Measurements from ENCODE around the gene SUN5.

Gene SUN5

GRCh38 chr20:33000802-33001466 lies 3.3 kb downstream of the SUN5 start:
- Histone ChIP-seq H3K4me1 (ENCODE audit: control insufficient read depth in 1 of 2, insufficient read depth in 2 of 2, low read length in 2 of 2) (no peaks in the 10 kb centered on the region), H3K9me3 (ENCODE audit: insufficient read depth, low read depth, low read length) (no peaks in the 10 kb centered on the region), H4K91ac (ENCODE audit: low read depth, low read length) (no peak overlapping the region), H3K4ac (ENCODE audit: low read depth, low read length) (no peak overlapping the region), H3K23ac (ENCODE audit: low read length) (no peak overlapping the region), H3K4me2 (ENCODE audit: low read length) (no peak overlapping the region), H2AFZ (ENCODE audit: insufficient read depth, low read length, poor library complexity) (no peak overlapping the region), H3K79me2 (ENCODE audit: control insufficient read depth, insufficient read depth, low read length, poor library complexity) (no peaks in the 10 kb centered on the region), H2BK5ac (ENCODE audit: low read depth, low read length, poor library complexity) (no peak overlapping the region), H2BK12ac (ENCODE audit: low read length) (no peak overlapping the region), H3K79me1 (ENCODE audit: low read length) (no peaks in the 10 kb centered on the region), H3K27ac (ENCODE audit: low read depth, low read length) (no peak overlapping the region), H3K14ac (ENCODE audit: low read length) (no peak overlapping the region), H3K27me3 (ENCODE audit: insufficient read depth, low read length) (no peaks in the 10 kb centered on the region), H3K4me3 (ENCODE audit: low read depth, low read length) (no peak overlapping the region), H4K8ac (ENCODE audit: low read depth, low read length) (no peak overlapping the region), H2BK120ac (ENCODE audit: insufficient read depth, low read length, poor library complexity) (no peak overlapping the region), H3K9ac (ENCODE audit: low read length) (no peak overlapping the region), H4K12ac (ENCODE audit: low read depth, low read length) (no peak overlapping the region), H2AK5ac (ENCODE audit: low read length) (no peak overlapping the region), H3K18ac (ENCODE audit: low read length) (no peak overlapping the region), H3K36me3 (ENCODE audit: control insufficient read depth in 1 of 2, insufficient read depth in 2 of 2, low read length in 2 of 2) (no peaks in the 10 kb centered on the region)
- WGBS (ENCODE audit: extremely low coverage, insufficient coverage, insufficient read length): no CpG with 5 or more reads among the region's 9 CpGs
- no peak for DNase-seq

- no peak for DNase-seq
- no peaks in the 10 kb centered on the region for H3K36me3 ChIP-seq (ENCODE audit: control insufficient read depth in 1 of 2, insufficient read depth in 2 of 2, low read length in 2 of 2)
- no peak overlapping the region for H3K18ac ChIP-seq (ENCODE audit: low read length)
- no peaks in the 10 kb centered on the region for H3K9me3 ChIP-seq (ENCODE audit: insufficient read depth, low read depth, low read length)
- no peak overlapping the region for H3K23ac ChIP-seq (ENCODE audit: low read length)
- WGBS (ENCODE audit: extremely low coverage, insufficient coverage, insufficient read length): no CpG with 5 or more reads among the region's 9 CpGs
- H3K4ac ChIP-seq (ENCODE audit: low read depth, low read length): no peak overlapping the region
- H2AK5ac ChIP-seq (ENCODE audit: low read length): no peak overlapping the region
- H2AFZ ChIP-seq (ENCODE audit: insufficient read depth, low read length, poor library complexity): no peak overlapping the region
- H2BK12ac ChIP-seq (ENCODE audit: low read length): no peak overlapping the region
- no peak overlapping the region for H3K27ac ChIP-seq (ENCODE audit: low read depth, low read length)
- H3K79me2 ChIP-seq (ENCODE audit: control insufficient read depth, insufficient read depth, low read length, poor library complexity): no peaks in the 10 kb centered on the region
- no peak overlapping the region for H2BK5ac ChIP-seq (ENCODE audit: low read depth, low read length, poor library complexity)
- no peak overlapping the region for H2BK120ac ChIP-seq (ENCODE audit: insufficient read depth, low read length, poor library complexity)
- no peaks in the 10 kb centered on the region for H3K79me1 ChIP-seq (ENCODE audit: low read length)
- H3K4me1 ChIP-seq (ENCODE audit: control insufficient read depth in 1 of 2, insufficient read depth in 2 of 2, low read length in 2 of 2): no peaks in the 10 kb centered on the region
- no peaks in the 10 kb centered on the region for H3K27me3 ChIP-seq (ENCODE audit: insufficient read depth, low read length)
- no peak overlapping the region for H3K14ac ChIP-seq (ENCODE audit: low read length)
- H4K12ac ChIP-seq (ENCODE audit: low read depth, low read length): no peak overlapping the region
- no peak overlapping the region for H3K4me2 ChIP-seq (ENCODE audit: low read length)
- no peak overlapping the region for H4K91ac ChIP-seq (ENCODE audit: low read depth, low read length)
- no peak overlapping the region for H3K4me3 ChIP-seq (ENCODE audit: low read depth, low read length)
- no peak overlapping the region for H4K8ac ChIP-seq (ENCODE audit: low read depth, low read length)
- H3K9ac ChIP-seq (ENCODE audit: low read length): no peak overlapping the region
Observed at GRCh38 chr20:32999603-33000250, 4.5 kb downstream of the SUN5 start.

GRCh38 chr20:32997431-32997830 lies 6.8 kb downstream of the SUN5 start:
- Histone ChIP-seq H2BK12ac (ENCODE audit: low read length) (no peak overlapping the region), H3K79me1 (ENCODE audit: low read length) (no peaks in the 10 kb centered on the region), H2BK120ac (ENCODE audit: insufficient read depth, low read length, poor library complexity) (no peak overlapping the region), H3K18ac (ENCODE audit: low read length) (no peak overlapping the region), H3K27me3 (ENCODE audit: insufficient read depth, low read length) (no peaks in the 10 kb centered on the region), H3K9me3 (ENCODE audit: insufficient read depth, low read depth, low read length) (no peaks in the 10 kb centered on the region), H4K8ac (ENCODE audit: low read depth, low read length) (no peak overlapping the region), H2AFZ (ENCODE audit: insufficient read depth, low read length, poor library complexity) (no peak overlapping the region), H3K4me2 (ENCODE audit: low read length) (no peak overlapping the region), H4K91ac (ENCODE audit: low read depth, low read length) (no peak overlapping the region), H4K12ac (ENCODE audit: low read depth, low read length) (no peak overlapping the region), H3K27ac (ENCODE audit: low read depth, low read length) (no peak overlapping the region), H3K4me3 (ENCODE audit: low read depth, low read length) (no peak overlapping the region), H3K4me1 (ENCODE audit: control insufficient read depth in 1 of 2, insufficient read depth in 2 of 2, low read length in 2 of 2) (no peaks in the 10 kb centered on the region), H2AK5ac (ENCODE audit: low read length) (no peak overlapping the region), H3K79me2 (ENCODE audit: control insufficient read depth, insufficient read depth, low read length, poor library complexity) (no peaks in the 10 kb centered on the region), H3K23ac (ENCODE audit: low read length) (no peak overlapping the region), H3K14ac (ENCODE audit: low read length) (no peak overlapping the region), H2BK5ac (ENCODE audit: low read depth, low read length, poor library complexity) (no peak overlapping the region), H3K36me3 (ENCODE audit: control insufficient read depth in 1 of 2, insufficient read depth in 2 of 2, low read length in 2 of 2) (no peaks in the 10 kb centered on the region), H3K9ac (ENCODE audit: low read length) (no peak overlapping the region), H3K4ac (ENCODE audit: low read depth, low read length) (no peak overlapping the region)
- no peak for DNase-seq
- no CpG with 5 or more reads among the region's 2 CpGs for WGBS (ENCODE audit: extremely low coverage, insufficient coverage, insufficient read length)

GRCh38 chr20:32995802-32996201 lies 8.4 kb downstream of the SUN5 start:
- Histone ChIP-seq H3K4ac (ENCODE audit: low read depth, low read length) (no peak overlapping the region), H3K79me1 (ENCODE audit: low read length) (no peaks in the 10 kb centered on the region), H4K8ac (ENCODE audit: low read depth, low read length) (no peak overlapping the region), H3K4me1 (ENCODE audit: control insufficient read depth in 1 of 2, insufficient read depth in 2 of 2, low read length in 2 of 2) (no peaks in the 10 kb centered on the region), H3K4me2 (ENCODE audit: low read length) (no peak overlapping the region), H3K9me3 (ENCODE audit: insufficient read depth, low read depth, low read length) (no peaks in the 10 kb centered on the region), H4K91ac (ENCODE audit: low read depth, low read length) (no peak overlapping the region), H3K18ac (ENCODE audit: low read length) (no peak overlapping the region), H3K9ac (ENCODE audit: low read length) (no peak overlapping the region), H3K79me2 (ENCODE audit: control insufficient read depth, insufficient read depth, low read length, poor library complexity) (no peaks in the 10 kb centered on the region), H3K36me3 (ENCODE audit: control insufficient read depth in 1 of 2, insufficient read depth in 2 of 2, low read length in 2 of 2) (no peaks in the 10 kb centered on the region), H3K27me3 (ENCODE audit: insufficient read depth, low read length) (no peaks in the 10 kb centered on the region), H3K4me3 (ENCODE audit: low read depth, low read length) (no peak overlapping the region), H2AK5ac (ENCODE audit: low read length) (no peak overlapping the region), H3K23ac (ENCODE audit: low read length) (no peak overlapping the region), H2BK5ac (ENCODE audit: low read depth, low read length, poor library complexity) (no peak overlapping the region), H3K27ac (ENCODE audit: low read depth, low read length) (no peak overlapping the region), H2AFZ (ENCODE audit: insufficient read depth, low read length, poor library complexity) (no peak overlapping the region), H3K14ac (ENCODE audit: low read length) (no peak overlapping the region), H4K12ac (ENCODE audit: low read depth, low read length) (no peak overlapping the region), H2BK120ac (ENCODE audit: insufficient read depth, low read length, poor library complexity) (no peak overlapping the region), H2BK12ac (ENCODE audit: low read length) (no peak overlapping the region)
- no peak for DNase-seq

Measured in trophoblast cell (in vitro differentiated cells and primary cell).